CD4-positive, alpha-beta T cell (primary cell): Measurements from ENCODE around the gene HOTAIR. TPM values are rescaled to one million over a fixed set of nuclear protein-coding genes. Genes with fewer than 3 reads are reported as not detected.

ENCODE experiments used
- ATAC-seq: fragments of 200-7000 bp; cut with Tn5 transposase; one replicate; pipeline ENCODE4 v1.10.0; 2022; ENCODE audit warnings: mild to moderate bottlenecking; ENCODE audit not compliant: poor library complexity
- CTCF ChIA-PET: fragments of 350-600 bp; sonication (Branson Sonifier 250); formaldehyde crosslinking; loops from one replicate; lab custom pipeline; 2021; ENCODE audit warnings: antibody characterized with exemption, inconsistent platforms; lab: Charles Lee
- POLR2A ChIA-PET: fragments of 350-600 bp; sonication (Branson Sonifier 250); formaldehyde crosslinking; loops from one replicate; lab custom pipeline; 2021; ENCODE audit warnings: antibody characterized with exemption, inconsistent platforms; lab: Charles Lee
- DNase-seq, 14 experiments: peaks; one replicate each; pipeline ENCODE4 v3.0.0-alpha.2; 2013 to 2020; ENCODE audit warnings: mixed read lengths in 2 of 14
- H3K27ac ChIP-seq, 2 donors: one replicate each; pipeline versions ENCODE4 v1.5.1 to v1.7.0; 2013; ENCODE audit warnings: low read length in 2 of 2, low read depth in 1 of 2, mild to moderate bottlenecking in 1 of 2
- H3K27me3 ChIP-seq, 2 experiments: 1 replicate in 1 of 2; 2 replicates in 1 of 2; pipeline versions ENCODE4 v1.6.1 to v1.7.0; 2013; ENCODE audit warnings: low read length in 2 of 2, control low read depth in 1 of 2, mild to moderate bottlenecking in 1 of 2, moderate library complexity in 1 of 2; ENCODE audit not compliant: insufficient read depth in 2 of 2, control insufficient read depth in 1 of 2
- H3K36me3 ChIP-seq: one replicate; pipeline ENCODE4 v1.6.1; 2013; ENCODE audit warnings: low read length, control low read depth; ENCODE audit not compliant: insufficient read depth
- H3K4me1 ChIP-seq: one replicate; pipeline ENCODE4 v1.6.1; 2013; ENCODE audit warnings: low read length, control low read depth; ENCODE audit not compliant: insufficient read depth
- H3K4me3 ChIP-seq: one replicate; pipeline ENCODE4 v1.5.1; 2013; ENCODE audit warnings: mild to moderate bottlenecking, low read length, moderate library complexity
- H3K9me3 ChIP-seq, 2 experiments: 1 replicate in 1 of 2; 2 replicates in 1 of 2; pipeline versions ENCODE4 v1.6.1 to v1.7.0; 2013; ENCODE audit warnings: low read length in 2 of 2, mild to moderate bottlenecking in 2 of 2, control low read depth in 1 of 2, moderate library complexity in 1 of 2; ENCODE audit not compliant: control insufficient read depth in 1 of 2, insufficient read depth in 1 of 2
- H3K27ac Mint-ChIP-seq: one replicate; pipeline ENCODE4 v1.8.0; 2020; ENCODE audit warnings: mixed read lengths
- H3K27me3 Mint-ChIP-seq: one replicate; pipeline ENCODE4 v1.8.0; 2021; ENCODE audit warnings: mixed read lengths
- H3K36me3 Mint-ChIP-seq: one replicate; pipeline ENCODE4 v1.8.0; 2021; ENCODE audit warnings: low read depth, mixed read lengths
- H3K4me1 Mint-ChIP-seq: one replicate; pipeline ENCODE4 v1.8.0; 2021; ENCODE audit warnings: low read depth, mixed read lengths
- H3K4me3 Mint-ChIP-seq: one replicate; pipeline ENCODE4 v1.8.0; 2020; ENCODE audit warnings: mild to moderate bottlenecking, mixed read lengths
- H3K9me3 Mint-ChIP-seq: one replicate; pipeline ENCODE4 v1.8.0; 2020; ENCODE audit warnings: mixed read lengths
- CTCF ChIP-seq: fragments of 200-600 bp; IDR thresholded peaks from one replicate; pipeline ENCODE4 v1.8.0; 2022; ENCODE audit warnings: antibody characterized with exemption, mild to moderate bottlenecking
- intact Hi-C, 2 experiments: fragments of 100-400 bp; cut with DNase I in 1 of 2; cut with micrococcal nuclease in 1 of 2; formaldehyde crosslinking; loops; one replicate each; pipeline versions ENCODE4 v1.15.1 to v1.9.0; 2023 to 2025; cut with DNase I, micrococcal nuclease
- total RNA-seq, 174 experiments: library from RNA in 2 of 174; stranded (reverse) in 2 of 174; gene quantifications; one replicate each; pipeline ENCODE4 v1.2.3 and lab custom pipeline; 2021 to 2026

Gene HOTAIR
- total RNA-seq, 2 experiments from 2014 or later, result not detected

GRCh38 chr12:53935383-53936341, 39.1 kb downstream of the HOTAIR start:
- Histone ChIP-seq H3K27me3 (peaks cover 88 to 99% of the 10 kb centered on the region in 2 experiments), H3K4me1 (peaks cover 19% of the 10 kb centered on the region), H3K9me3 (peaks cover 0 to 40% of the 10 kb centered on the region in 2 experiments), H3K27ac (no peak overlapping the region), H3K36me3 (no peaks in the 10 kb centered on the region), H3K4me3 (no peak overlapping the region)
- H3K27ac Mint-ChIP-seq, result no peak overlapping the region
- H3K4me1 Mint-ChIP-seq, result peaks cover 35% of the 10 kb centered on the region
- POLR2A ChIA-PET, result no interaction called here
- ATAC-seq (no peak), DNase-seq (no peak)
- no peaks in the 10 kb centered on the region for H3K9me3 Mint-ChIP-seq
- H3K36me3 Mint-ChIP-seq, result no peaks in the 10 kb centered on the region
- TF ChIP-seq CTCF, result no peak
- H3K4me3 Mint-ChIP-seq, result no peak overlapping the region
- CTCF ChIA-PET, result no interaction called here
- peaks cover 90% of the 10 kb centered on the region for H3K27me3 Mint-ChIP-seq
- intact Hi-C loops, result loop anchor here in 1 of 2 experiments (2.0 kb wide), 1 partner anchor 15 kb away; no protein-coding TSS in a partner anchor

GRCh38 chr12:53932915-53933314, 41.8 kb downstream of the HOTAIR start:
- Histone ChIP-seq H3K4me3 (no peak overlapping the region), H3K4me1 (peaks cover 9% of the 10 kb centered on the region), H3K27me3 (peaks cover 91 to 98% of the 10 kb centered on the region in 2 experiments), H3K27ac (no peak overlapping the region), H3K9me3 (peaks cover 0 to 30% of the 10 kb centered on the region in 2 experiments), H3K36me3 (no peaks in the 10 kb centered on the region)
- Mint-ChIP-seq H3K4me3 (no peak overlapping the region), H3K4me1 (peaks cover 21% of the 10 kb centered on the region), H3K9me3 (no peaks in the 10 kb centered on the region), H3K27ac (no peak overlapping the region), H3K36me3 (no peaks in the 10 kb centered on the region), H3K27me3 (peaks cover 99% of the 10 kb centered on the region)
- DNase-seq, result no peak
- CTCF ChIA-PET, result no interaction called here
- intact Hi-C loops, result no loop called here
- no peak for ATAC-seq
- TF ChIP-seq CTCF, result no peak
- POLR2A ChIA-PET, result no interaction called here

- Mint-ChIP-seq H3K4me1 (peaks cover 12% of the 10 kb centered on the region), H3K9me3 (no peaks in the 10 kb centered on the region), H3K36me3 (no peaks in the 10 kb centered on the region), H3K4me3 (no peak overlapping the region), H3K27me3 (peaks cover 96% of the 10 kb centered on the region), H3K27ac (no peak overlapping the region)
- Histone ChIP-seq H3K36me3 (no peaks in the 10 kb centered on the region), H3K27ac (no peak overlapping the region), H3K4me3 (no peak overlapping the region), H3K27me3 (peaks cover 91 to 97% of the 10 kb centered on the region in 2 experiments), H3K4me1 (peaks cover 15% of the 10 kb centered on the region), H3K9me3 (peaks cover 0 to 34% of the 10 kb centered on the region in 2 experiments)
- no peak for ATAC-seq
- DNase-seq, result no peak
- POLR2A ChIA-PET, result no interaction called here
- CTCF ChIA-PET, result interaction anchor here (1.4 kb wide), 1 partner anchor 21 kb away, joined by 3 read pairs; no protein-coding TSS in a partner anchor
- intact Hi-C loops, result no loop called here
- TF ChIP-seq CTCF, result no peak
Measured at GRCh38 chr12:53931844-53932581, 42.7 kb downstream of the HOTAIR start.
